H1 (cell line): ENCODE measurements around the gene FITM2. TPM values are rescaled to one million over a fixed set of nuclear protein-coding genes. Genes with fewer than 3 reads are reported as not detected.

ENCODE experiments used
- CHD7 ChIP-seq: fragments of 300-600 bp; sonication (generic); IDR thresholded peaks from 2 replicates; pipeline ENCODE4 v1.7.1; 2012; ENCODE audit warnings: low read length, moderate library complexity, mild to moderate bottlenecking, inconsistent platforms; ENCODE audit not compliant: insufficient replicate concordance
- polyA plus RNA-seq, 7 experiments: library from polyadenylated mRNA; depleted of rRNA in 3 of 7; stranded (reverse) in 5 of 7; unstranded in 2 of 7; fragments of >200 nt in 5 of 7; fragments of 200-250 nt in 2 of 7; gene quantifications; 1 replicate in 5 of 7; 2 replicates in 1 of 7; 4 replicates in 1 of 7; pipeline versions ENCODE4 v1.2.1 to v1.2.3, GENCODE V29; 2011 to 2013; ENCODE audit warnings: missing spikeins in 2 of 7, mixed read lengths in 2 of 7
- total RNA-seq: library from RNA; stranded (reverse); fragmentation: NEBNext Ultra II Directional; extraction: Animal tissue kit (Norgen Biotek cat#: 25700); gene quantifications from 2 replicates; pipeline ENCODE4 v1.2.1, GENCODE V29; 2021

Gene FITM2
- total and polyA plus RNA-seq, 2 of the 8 experiments (the other 6 are each of a cell fraction or from before 2014, with no cell fraction given) = 1.1 to 2.1 TPM

GRCh38 chr20:44354979-44355497 is 44.0 kb upstream of the FITM2 start (continued):
- no peak for TF ChIP-seq CHD7
